AG09319 (cell line): ENCODE measurements around the gene MYO5B.

ENCODE experiments used
- DNase-seq: peaks from one replicate; pipeline ENCODE4 v3.0.0-alpha.2; 2010; ENCODE audit warnings: low read depth; ENCODE audit errors: extremely low read depth
- CTCF ChIP-seq: IDR thresholded peaks from 2 replicates; pipeline ENCODE4 v1.5.1; 2011; ENCODE audit warnings: low read depth, mild to moderate bottlenecking, inconsistent platforms, low read length, moderate library complexity

The MYO5B gene

GRCh38 chr18:49988101-49988500 is 206.8 kb downstream of the MYO5B start:
- TF ChIP-seq CTCF = no peak
- no peak for DNase-seq

- no peak for DNase-seq
- TF ChIP-seq CTCF = no peak
Observed at GRCh38 chr18:49985236-49985635, 209.7 kb downstream of the MYO5B start.

- no peak for TF ChIP-seq CTCF
- no peak for DNase-seq
Observed at GRCh38 chr18:49980896-49981295, 214.1 kb downstream of the MYO5B start.

GRCh38 chr18:49976795-49977560 is 218.0 kb downstream of the MYO5B start:
- no peak for TF ChIP-seq CTCF
- no peak for DNase-seq

- no peak for TF ChIP-seq CTCF
- DNase-seq = no peak
Observed at GRCh38 chr18:49976001-49976400, 218.9 kb downstream of the MYO5B start.

- DNase-seq = no peak
- TF ChIP-seq CTCF = no peak
Observed at GRCh38 chr18:49974079-49974478, 220.9 kb downstream of the MYO5B start.

- DNase-seq = no peak
- no peak for TF ChIP-seq CTCF
Observed at GRCh38 chr18:49973592-49973991, 221.4 kb downstream of the MYO5B start.
